ENCODE data around the gene PEMT.

Gene PEMT

DNA sequence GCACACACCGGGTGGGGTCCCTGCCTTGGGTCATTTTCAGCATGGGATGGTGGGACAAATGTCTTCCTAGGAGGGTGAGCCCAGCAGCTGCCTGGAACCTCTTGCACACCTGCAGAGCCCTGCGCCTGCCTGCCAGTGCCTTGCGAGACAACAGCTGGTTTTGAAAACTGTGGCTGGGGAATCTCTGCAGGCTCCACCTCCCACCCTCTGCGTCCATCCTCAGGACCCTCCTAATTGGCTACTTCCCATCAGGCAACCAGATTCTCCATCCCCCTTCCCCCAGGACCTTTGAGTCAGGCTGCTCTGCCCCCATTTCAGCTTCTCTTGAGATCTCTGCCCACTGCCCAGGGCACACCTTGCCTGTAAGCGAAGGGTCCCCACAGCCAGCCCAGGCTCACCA lies 26.6 kb downstream of the PEMT start:
- Histone ChIP-seq H3K79me2 (ENCODE audit: insufficient read depth, low read length) (no peaks in the 10 kb centered on the region), H3K4me2 (ENCODE audit: low read depth, low read length, poor library complexity, severe bottlenecking) (no peak overlapping the region), H4K20me1 (ENCODE audit: low read depth, low read length) (no peaks in the 10 kb centered on the region; the same call in 1 of the 2 replicates), H3K9ac (ENCODE audit: low read length) (no peak overlapping the region), H3K4me3 (ENCODE audit: insufficient read depth, low read length, poor library complexity, severe bottlenecking) (no peak overlapping the region), H3K36me3 (ENCODE audit: low read length) (no peaks in the 10 kb centered on the region), H2AFZ (ENCODE audit: low read depth, low read length, severe bottlenecking) (no peak overlapping the region), H3K27ac (ENCODE audit: low read depth, low read length) (no peak overlapping the region), H3K27me3 (ENCODE audit: low read length) (no peaks in the 10 kb centered on the region), H3F3A (ENCODE audit: insufficient read depth) (no peaks in the 10 kb centered on the region), H3K9me2 (replicated peaks; ENCODE audit: insufficient read depth, low read length) (no peaks in the 10 kb centered on the region), H3K9me3 (ENCODE audit: insufficient read depth, low read length) (no peaks in the 10 kb centered on the region)
- TF ChIP-seq, protein P1, sequence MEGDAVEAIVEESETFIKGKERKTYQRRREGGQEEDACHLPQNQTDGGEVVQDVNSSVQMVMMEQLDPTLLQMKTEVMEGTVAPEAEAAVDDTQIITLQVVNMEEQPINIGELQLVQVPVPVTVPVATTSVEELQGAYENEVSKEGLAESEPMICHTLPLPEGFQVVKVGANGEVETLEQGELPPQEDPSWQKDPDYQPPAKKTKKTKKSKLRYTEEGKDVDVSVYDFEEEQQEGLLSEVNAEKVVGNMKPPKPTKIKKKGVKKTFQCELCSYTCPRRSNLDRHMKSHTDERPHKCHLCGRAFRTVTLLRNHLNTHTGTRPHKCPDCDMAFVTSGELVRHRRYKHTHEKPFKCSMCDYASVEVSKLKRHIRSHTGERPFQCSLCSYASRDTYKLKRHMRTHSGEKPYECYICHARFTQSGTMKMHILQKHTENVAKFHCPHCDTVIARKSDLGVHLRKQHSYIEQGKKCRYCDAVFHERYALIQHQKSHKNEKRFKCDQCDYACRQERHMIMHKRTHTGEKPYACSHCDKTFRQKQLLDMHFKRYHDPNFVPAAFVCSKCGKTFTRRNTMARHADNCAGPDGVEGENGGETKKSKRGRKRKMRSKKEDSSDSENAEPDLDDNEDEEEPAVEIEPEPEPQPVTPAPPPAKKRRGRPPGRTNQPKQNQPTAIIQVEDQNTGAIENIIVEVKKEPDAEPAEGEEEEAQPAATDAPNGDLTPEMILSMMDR (IDR thresholded peaks at IDR 0.05; ENCODE audit: insufficient read depth, low read length, poor library complexity, severe bottlenecking): no peak
- TF ChIP-seq EZH2phosphoT487 (conservative IDR thresholded peaks at IDR 0.05; ENCODE audit: low read length): no peak

DNA sequence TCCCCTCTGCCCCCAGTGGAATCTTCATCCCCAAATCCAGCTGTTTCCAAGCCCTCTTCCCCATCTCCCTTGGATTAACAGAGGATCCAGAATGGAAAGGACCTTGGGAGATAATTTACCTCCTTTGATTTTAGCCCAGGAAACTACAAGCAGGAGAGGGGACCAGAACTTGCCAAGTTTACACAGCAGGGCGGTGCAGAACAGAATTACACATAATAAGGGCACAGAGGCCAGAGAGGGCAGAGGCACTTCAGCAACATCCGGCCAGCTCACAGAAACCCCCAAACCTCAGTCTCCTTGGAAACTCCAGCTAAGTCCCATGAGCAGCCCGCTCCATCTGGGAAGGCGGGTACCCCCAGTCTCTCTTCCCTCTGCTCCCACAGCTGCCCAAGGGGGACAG lies 27.2 kb downstream of the PEMT start:
- H4K20me1 ChIP-seq (ENCODE audit: low read depth, low read length): no peaks in the 10 kb centered on the region; the same call in 1 of the 2 replicates
- H3K4me2 ChIP-seq (ENCODE audit: low read depth, low read length, poor library complexity, severe bottlenecking): no peak overlapping the region
- H3K9me3 ChIP-seq (ENCODE audit: insufficient read depth, low read length): no peaks in the 10 kb centered on the region
- H3K9me2 ChIP-seq (replicated peaks; ENCODE audit: insufficient read depth, low read length): no peaks in the 10 kb centered on the region
- no peaks in the 10 kb centered on the region for H3F3A ChIP-seq (ENCODE audit: insufficient read depth)
- H2AFZ ChIP-seq (ENCODE audit: low read depth, low read length, severe bottlenecking): no peak overlapping the region
- no peaks in the 10 kb centered on the region for H3K27me3 ChIP-seq (ENCODE audit: low read length)
- H3K9ac ChIP-seq (ENCODE audit: low read length): no peak overlapping the region
- H3K4me3 ChIP-seq (ENCODE audit: insufficient read depth, low read length, poor library complexity, severe bottlenecking): no peak overlapping the region
- no peak overlapping the region for H3K27ac ChIP-seq (ENCODE audit: low read depth, low read length)
- TF ChIP-seq EZH2phosphoT487 (conservative IDR thresholded peaks at IDR 0.05; ENCODE audit: low read length): no peak
- TF ChIP-seq, protein P1 (IDR thresholded peaks at IDR 0.05; ENCODE audit: insufficient read depth, low read length, poor library complexity, severe bottlenecking): no peak
- no peaks in the 10 kb centered on the region for H3K36me3 ChIP-seq (ENCODE audit: low read length)
- no peaks in the 10 kb centered on the region for H3K79me2 ChIP-seq (ENCODE audit: insufficient read depth, low read length)

DNA sequence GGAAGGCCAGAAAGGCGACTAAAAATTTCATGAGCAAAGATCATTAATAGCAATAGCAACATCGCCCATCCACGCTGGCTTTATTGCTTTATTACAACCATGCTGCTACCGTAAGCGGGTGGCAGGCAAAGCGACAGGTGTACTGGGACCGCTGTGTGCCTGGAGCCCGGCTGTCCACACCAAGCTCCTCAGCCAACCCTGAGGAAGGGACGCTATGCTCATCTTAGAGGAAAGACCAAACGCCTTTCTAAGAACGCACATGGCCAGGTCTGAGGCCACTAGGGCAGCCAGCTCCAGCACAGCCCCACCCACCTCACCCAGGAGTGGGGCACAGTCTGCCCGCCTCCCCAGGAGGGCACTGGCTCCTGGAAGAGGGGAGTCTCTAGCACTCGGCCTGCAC lies 28.0 kb downstream of the PEMT start:
- Histone ChIP-seq H3K9me3 (ENCODE audit: insufficient read depth, low read length) (no peaks in the 10 kb centered on the region), H3K79me2 (ENCODE audit: insufficient read depth, low read length) (no peaks in the 10 kb centered on the region), H3K36me3 (ENCODE audit: low read length) (no peaks in the 10 kb centered on the region), H4K20me1 (ENCODE audit: low read depth, low read length) (no peaks in the 10 kb centered on the region; the same call in 1 of the 2 replicates), H3K4me2 (ENCODE audit: low read depth, low read length, poor library complexity, severe bottlenecking) (no peak overlapping the region), H3K27ac (ENCODE audit: low read depth, low read length) (no peak overlapping the region), H3K27me3 (ENCODE audit: low read length) (no peaks in the 10 kb centered on the region), H3F3A (ENCODE audit: insufficient read depth) (no peaks in the 10 kb centered on the region), H2AFZ (ENCODE audit: low read depth, low read length, severe bottlenecking) (no peak overlapping the region), H3K9ac (ENCODE audit: low read length) (no peak overlapping the region), H3K4me3 (ENCODE audit: insufficient read depth, low read length, poor library complexity, severe bottlenecking) (no peak overlapping the region), H3K9me2 (replicated peaks; ENCODE audit: insufficient read depth, low read length) (no peaks in the 10 kb centered on the region)
- TF ChIP-seq EZH2phosphoT487 (conservative IDR thresholded peaks at IDR 0.05; ENCODE audit: low read length): no peak
- TF ChIP-seq, protein P1 (IDR thresholded peaks at IDR 0.05; ENCODE audit: insufficient read depth, low read length, poor library complexity, severe bottlenecking): no peak

Measured in SU-DHL-6 (cell line).